ENCODE measurements around the gene LINGO4.
"Not testable (repeated sequence)": the region's sequence is repeated elsewhere in the genome, so short reads cannot be mapped to it uniquely, and the experiment has no call there.

The LINGO4 gene

DNA sequence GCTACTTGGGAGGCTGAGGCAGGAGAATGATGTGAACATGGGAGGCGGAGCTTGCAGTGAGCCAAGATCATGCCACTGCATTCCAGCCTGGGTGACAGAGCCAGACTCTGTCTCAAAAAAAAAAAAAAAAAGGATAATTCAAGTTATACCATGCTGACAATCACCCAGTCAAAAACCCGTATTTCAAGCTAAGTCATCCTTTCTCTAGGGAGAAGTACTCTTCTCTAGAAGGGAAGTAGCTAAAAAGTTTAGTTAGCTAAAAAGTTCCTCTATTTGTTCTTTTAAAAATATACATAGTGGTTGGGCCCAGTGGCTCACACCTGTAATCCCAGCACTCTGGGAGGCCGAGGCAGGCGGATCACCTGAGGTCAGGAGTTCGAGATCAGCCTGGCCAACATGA is 24.5 kb downstream of the LINGO4 start:
- not testable (repeated sequence) for DNase-seq

DNA sequence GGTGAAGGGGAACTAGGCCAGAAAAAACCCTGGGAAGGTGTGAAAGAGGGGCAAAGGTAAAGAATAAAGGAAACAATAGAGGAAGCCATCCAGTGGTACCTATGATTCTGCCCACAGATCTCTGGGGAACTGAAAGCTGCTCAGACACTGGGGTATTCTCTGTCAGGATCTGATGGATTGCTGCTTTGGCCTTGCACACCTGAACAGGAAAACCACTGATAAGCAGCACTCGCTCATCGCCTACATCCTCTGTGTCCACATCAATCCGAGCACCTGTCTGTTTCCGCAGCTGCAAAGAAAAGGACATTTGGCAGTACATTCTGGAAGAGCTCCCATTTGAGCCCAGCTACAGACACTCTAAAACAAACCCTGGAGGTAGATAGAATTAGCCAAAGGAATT is 25.4 kb downstream of the LINGO4 start:
- no peak for DNase-seq

DNA sequence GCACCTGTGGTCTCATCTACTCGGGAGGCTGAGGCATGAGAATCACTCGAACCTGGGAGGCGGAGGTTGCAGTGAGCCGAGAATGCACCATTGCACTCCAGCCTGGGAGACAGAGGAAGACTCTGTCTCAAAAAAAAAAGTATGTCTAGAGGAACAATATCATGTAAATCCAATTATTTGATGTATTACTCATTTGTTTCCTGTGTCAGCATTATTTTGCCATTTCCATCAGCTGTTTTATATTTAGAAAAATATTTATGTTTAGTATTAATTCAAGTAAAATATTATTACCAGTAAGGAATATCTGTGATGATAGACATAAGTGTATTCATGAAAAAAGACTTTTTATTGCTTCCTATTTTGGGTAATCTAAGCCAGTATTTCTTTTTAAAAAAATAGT is 27.9 kb downstream of the LINGO4 start:
- no peak for DNase-seq

DNA sequence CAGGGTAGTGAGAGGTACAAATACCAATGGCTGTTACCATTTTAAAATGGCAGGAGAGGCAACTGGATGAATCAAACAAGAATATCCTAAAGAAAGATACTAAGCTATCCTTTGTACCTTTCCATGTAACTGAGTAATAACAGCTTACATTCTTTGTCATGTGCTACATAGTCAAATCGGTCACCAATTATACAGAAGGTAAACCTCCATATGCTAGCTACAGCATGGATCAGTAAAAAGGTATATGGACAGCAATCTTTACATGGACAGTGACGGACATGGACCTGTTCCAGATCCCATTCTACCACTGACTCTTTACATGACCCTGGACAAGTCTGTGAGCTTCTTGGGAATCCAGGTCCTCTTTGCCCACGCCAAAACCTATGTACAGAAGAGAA is 28.6 kb downstream of the LINGO4 start:
- no peak for DNase-seq

DNA sequence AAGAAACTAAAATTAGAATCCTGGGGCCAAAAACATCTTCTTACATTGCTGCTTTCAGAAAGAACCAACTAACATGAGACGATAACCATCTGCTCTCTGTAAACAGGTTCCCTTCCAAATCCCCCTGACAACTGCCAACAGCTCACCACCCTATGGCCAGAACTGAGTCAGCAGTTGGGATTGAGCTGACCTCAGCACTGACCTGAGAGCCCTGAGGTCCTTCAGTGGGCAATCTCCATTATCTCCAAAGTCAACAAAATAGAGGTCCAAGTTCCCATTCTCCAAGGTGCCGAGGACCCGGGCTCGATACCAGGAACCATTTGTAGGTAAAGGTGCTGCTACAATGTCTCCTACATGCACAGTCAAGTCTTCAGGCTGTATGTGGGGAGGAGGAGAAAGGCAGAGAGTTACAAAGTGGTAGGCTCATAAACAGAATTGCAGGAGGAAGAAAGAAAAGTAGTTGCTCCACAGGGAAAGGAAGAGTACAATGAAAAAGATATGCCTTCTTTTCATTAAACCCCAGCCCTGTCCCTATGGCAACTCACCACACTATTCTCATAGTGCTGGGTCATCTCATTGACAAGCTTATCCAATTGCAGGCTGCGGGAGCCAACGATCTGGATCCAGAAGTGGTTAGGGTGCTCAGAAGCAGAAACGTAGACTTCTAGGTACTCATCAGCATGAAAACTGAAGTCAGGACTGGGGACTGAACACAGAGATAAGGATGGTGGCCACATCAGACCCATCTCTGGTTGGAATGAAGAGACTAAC is 29.1 kb downstream of the LINGO4 start:
- no peak for DNase-seq

DNA sequence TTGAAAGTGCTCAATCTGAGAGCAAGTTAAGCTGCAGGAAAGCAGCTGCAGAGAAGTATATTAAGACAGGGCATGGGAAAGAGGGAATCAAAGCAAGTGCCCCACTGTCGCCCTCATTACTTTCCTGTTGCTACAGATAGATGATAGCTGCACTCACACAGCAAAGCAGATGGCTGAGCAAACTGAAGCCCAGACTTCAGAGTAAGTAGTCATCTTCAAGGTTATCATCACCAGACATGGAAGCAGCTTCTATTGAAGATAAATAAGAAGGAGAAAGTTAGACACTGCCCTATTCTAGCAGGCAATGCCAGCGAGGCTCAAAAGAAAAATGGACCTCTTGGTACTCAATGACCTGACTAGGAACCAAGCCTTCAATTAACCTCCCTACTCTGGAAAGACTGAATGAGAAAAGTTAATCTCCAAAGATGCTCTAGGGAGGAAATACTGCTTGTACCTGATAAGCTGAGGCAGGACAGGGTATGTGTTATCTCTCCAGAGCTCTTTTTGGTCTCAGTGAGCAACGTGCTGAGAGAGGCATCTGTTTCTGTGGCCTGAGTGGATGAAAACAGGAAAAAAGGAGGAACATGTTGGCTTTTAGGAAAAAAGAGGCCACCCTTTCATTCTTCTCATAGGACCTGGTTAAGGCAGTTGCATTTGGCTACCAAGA is 30.8 kb downstream of the LINGO4 start:
- no peak for DNase-seq

DNA sequence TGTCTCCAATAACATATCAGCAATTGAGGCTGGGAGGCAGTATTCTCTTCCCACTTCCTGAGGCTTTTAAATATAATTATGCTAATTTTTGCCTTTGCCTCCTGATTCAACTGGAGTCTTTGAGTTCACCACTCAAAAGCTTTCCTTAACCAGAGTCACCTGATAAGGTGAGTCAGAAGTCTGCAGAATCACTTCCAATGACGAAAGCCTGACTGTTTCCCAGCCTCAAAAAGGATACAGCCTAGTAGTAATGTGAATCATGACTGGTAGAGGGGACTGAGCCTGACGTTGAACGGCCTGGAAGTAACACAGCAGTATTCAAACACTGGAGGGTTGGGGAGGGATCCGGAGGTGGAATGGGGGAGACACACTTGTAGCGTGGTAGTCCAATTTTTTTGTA is 31.5 kb downstream of the LINGO4 start:
- DNase-seq: no peak

DNA sequence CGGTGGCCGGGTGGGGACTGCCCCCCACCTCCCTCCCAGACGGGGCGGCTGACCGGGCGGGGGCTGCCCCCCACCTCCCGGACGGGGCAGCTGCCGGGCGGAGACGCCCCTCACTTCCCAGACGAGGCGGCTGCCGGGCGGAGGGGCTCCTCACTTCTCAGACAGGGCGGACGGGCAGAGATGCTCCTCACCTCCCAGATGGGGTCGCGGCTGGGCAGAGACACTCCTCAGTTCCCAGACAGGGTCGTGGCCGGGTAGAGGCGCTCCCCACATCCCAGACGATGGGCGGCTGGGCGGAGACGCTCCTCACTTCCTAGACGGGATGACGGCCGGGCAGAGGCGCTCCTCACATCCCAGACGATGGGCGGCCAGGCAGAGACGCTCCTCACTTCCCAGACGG is 35.9 kb downstream of the LINGO4 start:
- not testable (repeated sequence) for DNase-seq

DNA sequence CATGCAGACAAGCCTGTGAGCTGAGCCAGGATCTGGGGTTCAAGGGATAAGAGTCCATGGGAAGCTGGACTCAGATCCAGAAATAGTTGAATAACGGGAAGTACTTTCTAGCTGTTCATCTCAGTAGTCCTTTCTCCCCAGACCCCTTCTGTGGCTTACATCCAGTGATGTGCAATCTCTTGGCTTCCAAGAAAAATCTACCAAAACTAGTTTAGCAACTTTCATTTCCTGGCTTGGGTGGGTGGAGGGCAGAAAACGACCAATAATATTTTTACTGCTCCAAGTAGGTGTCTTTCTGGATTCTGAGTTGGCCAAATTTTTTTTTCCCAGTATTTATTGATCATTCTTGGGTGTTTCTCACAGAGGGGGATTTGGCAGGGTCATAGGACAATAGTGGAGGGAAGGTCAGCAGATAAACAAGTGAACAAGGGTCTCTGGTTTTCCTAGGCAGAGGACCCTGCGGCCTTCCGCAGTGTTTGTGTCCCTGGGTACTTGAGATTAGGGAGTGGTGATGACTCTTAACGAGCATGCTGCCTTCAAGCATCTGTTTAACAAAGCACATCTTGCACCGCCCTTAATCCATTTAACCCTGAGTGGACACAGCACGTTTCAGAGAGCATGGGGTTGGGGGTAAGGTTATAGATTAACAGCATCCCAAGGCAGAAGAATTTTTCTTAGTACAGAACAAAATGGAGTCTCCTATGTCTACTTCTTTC is 36.7 kb downstream of the LINGO4 start:
- not testable (repeated sequence) for DNase-seq

DNA sequence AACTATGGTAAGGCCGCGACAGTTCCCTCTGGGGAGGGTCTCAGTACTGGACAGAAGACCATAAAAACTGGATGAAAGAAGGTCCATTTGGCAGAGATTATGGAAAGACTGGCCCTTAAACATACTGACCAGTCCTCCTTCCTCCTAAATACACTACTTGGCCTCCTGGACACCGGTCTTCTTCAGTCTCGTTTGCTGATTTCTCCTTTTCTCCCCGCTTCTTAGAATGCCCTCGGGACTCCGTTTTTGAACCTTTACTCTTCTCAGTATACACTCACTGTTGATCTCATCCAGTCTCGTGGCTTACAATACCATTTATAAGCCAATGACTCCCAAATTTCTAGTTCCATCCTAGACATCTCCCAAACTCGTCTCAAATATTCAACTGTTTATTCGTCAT is 41.2 kb downstream of the LINGO4 start:
- no peak for DNase-seq

DNA sequence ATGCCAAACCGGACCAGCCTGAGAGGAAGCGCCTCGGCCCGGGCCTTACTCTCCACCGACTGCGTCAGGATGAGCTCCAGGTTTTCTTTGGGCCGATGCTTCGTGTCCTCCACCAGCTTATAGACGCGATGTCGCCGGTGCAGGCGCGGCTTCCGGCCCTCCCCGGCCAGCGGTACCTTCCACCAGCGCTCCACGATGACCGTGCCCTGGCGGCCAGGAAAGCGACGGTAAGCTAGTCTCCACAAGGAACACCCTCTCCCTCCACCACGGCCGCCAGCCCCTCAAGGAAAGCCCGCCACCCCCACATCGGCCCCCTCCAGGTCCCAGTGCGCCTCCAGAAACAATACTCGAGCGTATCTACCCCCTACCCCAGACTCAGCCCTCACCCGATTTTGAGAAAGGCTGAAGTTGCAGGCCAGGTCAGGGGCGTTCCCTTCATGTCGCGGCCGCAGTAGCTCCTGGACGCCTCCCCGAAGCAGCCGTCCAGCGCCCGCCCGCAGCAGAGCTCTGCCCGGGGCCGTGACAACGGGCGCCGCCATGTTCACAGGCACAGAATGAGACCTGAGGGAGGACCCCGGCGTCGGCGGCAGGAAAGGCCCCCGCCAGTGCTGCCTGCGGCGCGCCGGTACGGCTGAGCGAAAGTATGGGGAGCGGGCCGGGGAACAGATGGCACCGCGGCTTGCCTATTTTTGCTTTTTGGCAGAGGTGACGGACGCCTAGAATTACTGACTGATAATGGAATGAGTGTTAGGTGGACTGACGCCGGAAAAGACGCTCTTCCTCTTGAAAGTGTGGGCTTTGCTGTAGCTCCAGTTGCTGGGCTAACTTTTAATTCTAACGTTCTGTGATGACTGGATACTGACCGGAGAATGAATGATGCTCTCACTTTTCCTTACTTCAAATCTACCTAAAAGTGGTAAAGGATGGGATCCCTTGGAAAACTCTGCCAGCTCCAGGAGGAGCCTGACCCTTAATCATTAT is 42.0 kb downstream of the LINGO4 start, which contains the start of gene MRPL9:
Gene MRPL9, minus strand, starts transcription at position 556 of the 981 bp plus-strand sequence. Its CDS starts 17 bp downstream, at position 539.
- peak; percentile 92 for DNase-seq

DNA sequence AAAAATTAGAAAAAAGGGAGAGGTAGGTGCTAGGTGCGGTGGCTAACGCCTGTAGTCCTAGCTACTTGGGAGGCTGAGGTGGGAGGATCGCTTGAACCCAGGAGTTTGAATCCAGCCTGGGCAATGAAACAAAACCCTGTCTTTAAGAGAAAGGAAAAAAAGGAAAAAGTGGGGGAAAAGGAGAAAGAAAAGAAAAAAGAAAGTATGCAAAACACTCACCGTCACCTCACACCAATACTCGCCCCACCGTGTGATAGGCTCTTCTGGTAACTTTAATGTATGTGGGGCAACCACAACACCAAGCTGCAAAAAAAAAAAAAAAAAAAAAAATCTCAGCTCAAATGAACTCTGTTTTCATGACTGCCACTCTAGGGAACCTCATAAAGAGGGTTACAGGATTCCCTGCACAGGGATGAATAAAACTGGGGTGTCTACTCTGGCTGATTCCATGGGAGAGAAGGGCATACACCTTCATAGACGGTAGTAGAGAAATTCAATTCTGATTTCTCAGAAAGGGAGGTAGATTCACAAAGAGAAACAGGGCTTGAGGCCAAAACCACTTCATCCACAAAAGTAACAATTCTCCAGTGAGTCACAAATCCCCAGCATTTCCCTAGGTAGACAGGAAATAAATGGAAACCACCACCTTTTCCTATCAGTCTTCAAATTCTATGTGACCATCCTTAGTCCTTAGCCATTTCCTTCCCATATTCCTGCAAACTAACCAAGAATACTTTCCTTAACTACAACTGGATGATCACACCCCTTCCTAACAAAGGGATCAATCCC is 44.4 kb downstream of the LINGO4 start:
- DNase-seq: no peak

DNA sequence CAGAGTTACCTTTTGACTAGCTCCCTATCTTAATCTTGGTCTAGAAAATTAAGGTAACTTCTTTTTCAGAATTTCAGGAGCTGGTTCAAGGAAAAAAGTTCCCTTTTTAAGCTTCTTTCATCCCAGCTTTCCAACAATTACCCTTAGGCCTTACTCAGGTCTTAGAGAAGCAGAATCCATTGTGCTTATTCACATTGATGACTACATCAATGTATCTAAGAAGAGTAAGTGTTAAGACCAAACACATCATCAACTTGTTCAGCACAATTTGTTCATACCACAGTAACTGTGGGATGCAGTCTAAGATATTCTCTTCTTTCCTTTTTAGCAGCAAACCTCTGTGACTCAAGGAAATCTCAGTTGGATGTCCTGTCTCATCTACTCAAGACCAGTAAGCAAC is 46.0 kb downstream of the LINGO4 start:
- DNase-seq: no peak

DNA sequence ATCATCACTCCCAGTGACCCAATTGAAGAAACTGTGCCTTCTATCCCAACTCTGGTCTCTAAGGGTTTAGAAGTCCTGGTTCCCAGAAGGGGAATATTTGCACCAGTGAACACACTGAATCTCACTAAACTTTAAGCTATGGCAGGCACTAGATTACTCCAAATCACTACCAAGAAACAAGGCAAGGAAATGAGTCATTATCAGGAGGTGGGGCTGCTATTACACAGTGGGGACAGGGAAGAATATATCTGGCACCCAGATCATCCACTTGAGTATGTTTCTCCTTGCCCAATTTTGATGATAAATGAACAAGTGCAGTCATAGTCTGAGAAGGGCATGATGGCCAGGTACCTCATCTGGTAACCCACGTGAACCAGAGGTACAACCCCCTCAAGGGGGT is 48.9 kb downstream of the LINGO4 start:
- no peak for DNase-seq
